Retinal pigment epithelial cell (primary cell): Measurements from ENCODE around the gene CDC45.
"Not testable (repeated sequence)": the region's sequence is repeated elsewhere in the genome, so short reads cannot be mapped to it uniquely, and the experiment has no call there.

Experiments
- DNase-seq: peaks from one replicate; pipeline ENCODE4 v3.0.0-alpha.2; 2010; ENCODE audit warnings: low read depth
- H3K4me3 ChIP-seq: 2 replicates; pipeline ENCODE4 v1.5.1; 2011; ENCODE audit warnings: mild to moderate bottlenecking, low read length, control low read depth, moderate library complexity
- TF ChIP-seq, protein P1 (sequence below): conservative IDR thresholded peaks from 2 replicates; pipeline ENCODE4 v1.5.1; 2011; ENCODE audit warnings: low read depth, low read length, control low read depth, inconsistent platforms

Gene CDC45

DNA sequence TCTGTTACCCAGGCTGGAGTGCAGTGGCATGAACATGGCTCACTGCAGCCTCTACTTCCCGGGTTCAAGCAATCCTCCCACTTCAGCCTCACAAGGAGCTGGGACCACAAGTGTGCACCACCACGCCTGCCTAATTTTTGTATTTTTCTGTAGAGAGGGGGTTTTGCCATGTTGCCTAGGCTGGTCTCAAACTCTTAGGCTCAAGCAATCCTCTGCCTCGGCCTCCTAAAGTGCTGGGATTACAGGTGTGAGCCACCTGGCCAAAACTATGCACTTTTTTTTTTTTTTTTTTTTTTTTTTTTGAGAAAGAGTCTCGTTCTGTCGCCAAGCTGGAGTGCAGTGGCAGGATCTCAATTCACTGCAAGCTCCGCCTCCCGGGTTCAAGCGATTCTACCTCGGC is 56.8 kb downstream of the CDC45 start:
- TF ChIP-seq, protein P1, sequence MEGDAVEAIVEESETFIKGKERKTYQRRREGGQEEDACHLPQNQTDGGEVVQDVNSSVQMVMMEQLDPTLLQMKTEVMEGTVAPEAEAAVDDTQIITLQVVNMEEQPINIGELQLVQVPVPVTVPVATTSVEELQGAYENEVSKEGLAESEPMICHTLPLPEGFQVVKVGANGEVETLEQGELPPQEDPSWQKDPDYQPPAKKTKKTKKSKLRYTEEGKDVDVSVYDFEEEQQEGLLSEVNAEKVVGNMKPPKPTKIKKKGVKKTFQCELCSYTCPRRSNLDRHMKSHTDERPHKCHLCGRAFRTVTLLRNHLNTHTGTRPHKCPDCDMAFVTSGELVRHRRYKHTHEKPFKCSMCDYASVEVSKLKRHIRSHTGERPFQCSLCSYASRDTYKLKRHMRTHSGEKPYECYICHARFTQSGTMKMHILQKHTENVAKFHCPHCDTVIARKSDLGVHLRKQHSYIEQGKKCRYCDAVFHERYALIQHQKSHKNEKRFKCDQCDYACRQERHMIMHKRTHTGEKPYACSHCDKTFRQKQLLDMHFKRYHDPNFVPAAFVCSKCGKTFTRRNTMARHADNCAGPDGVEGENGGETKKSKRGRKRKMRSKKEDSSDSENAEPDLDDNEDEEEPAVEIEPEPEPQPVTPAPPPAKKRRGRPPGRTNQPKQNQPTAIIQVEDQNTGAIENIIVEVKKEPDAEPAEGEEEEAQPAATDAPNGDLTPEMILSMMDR: no peak
- no peak overlapping the region for H3K4me3 ChIP-seq
- DNase-seq: no peak

DNA sequence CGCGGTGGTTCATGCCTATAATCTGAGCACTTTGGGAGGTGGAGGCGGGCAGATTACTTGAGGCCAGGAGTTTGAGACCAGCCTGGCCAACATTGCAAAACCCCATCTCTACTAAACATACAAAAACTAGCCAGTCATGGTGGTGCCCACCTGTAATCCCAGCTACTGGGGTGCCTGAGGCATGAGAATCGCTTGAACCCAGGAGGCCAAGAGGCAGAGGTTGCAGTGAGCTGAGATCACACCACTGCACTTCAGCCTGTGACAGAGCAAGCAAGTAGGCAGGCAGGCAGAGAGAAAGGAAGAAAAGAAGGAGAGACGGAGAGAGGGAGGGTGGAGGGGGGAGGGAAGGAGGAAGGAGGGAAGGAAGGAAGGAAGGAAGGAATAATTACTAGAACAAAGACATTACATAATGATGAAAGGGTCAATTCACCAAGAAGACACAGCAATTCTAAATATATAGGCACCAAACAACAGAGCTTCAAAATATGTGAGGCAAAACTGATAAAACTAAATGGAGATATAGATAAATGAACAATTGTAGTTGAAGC is 58.3 kb downstream of the CDC45 start:
- no peak overlapping the region for H3K4me3 ChIP-seq
- no peak for DNase-seq
- TF ChIP-seq, protein P1: no peak

- H3K4me3 ChIP-seq: no peak overlapping the region
- TF ChIP-seq, protein P1: no peak
- no peak for DNase-seq
Measured at GRCh38 chr22:19540394-19540793, 60.7 kb downstream of the CDC45 start.

GRCh38 chr22:19543970-19544708 is 64.4 kb downstream of the CDC45 start:
- DNase-seq: no peak

DNA sequence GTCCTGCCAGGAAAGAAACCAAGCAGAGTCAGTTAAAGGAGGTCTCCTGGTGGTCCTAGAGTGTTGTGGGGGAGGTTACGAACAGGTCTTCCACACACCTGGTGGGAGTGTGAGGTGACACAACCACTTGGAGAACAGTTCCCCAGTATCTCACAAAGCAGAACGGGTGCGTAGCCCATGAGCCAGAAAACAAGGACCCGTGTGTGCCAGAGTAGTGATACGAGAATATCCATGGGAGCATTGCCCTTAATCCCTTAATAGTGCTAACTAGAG is 66.2 kb downstream of the CDC45 start:
- H3K4me3 ChIP-seq: no peak overlapping the region
- DNase-seq: no peak
- TF ChIP-seq, protein P1: no peak

More at GRCh38 chr22:19543970-19544708, 64.4 kb downstream of the CDC45 start:
- no peak overlapping the region for H3K4me3 ChIP-seq
- TF ChIP-seq, protein P1: no peak

DNA sequence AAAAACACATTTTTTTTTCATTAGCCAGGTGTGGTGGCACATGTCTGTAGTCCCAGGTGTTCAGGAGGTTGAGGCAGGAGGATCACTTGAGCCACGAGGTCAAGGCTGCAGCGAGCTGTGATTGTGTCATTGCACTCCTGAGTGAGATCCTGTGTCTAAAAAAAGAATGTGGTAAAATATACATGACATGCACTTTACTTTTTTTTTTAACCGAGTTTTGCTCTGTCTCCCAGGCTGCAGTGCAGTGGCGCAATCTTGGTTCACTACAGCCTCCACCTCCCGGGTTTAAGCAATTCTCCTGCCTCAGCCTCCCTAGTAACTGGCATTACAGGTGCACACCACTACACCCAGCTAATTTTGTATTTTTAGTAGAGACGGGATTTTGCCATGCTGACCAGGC is 67.0 kb downstream of the CDC45 start:
- no peak overlapping the region for H3K4me3 ChIP-seq
- TF ChIP-seq, protein P1: no peak
- no peak for DNase-seq

DNA sequence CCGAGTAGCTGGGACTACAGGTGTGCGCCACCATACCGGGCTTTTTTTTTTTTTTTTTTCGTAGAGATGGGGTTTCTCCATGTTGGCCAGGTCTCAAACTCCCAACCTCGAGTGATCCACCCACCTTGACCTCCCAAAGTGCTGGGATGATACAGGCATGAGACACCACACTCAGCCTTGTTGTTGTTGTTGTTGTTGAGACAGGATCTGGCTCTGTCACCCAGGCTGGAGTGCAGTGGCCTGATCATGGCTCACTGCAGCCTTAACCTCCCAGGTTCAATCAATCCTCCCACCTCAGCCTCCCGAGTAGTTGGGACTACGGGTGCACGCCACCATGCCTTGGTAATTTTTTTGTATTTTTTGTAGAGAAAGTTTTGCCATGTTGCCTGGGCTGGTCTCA is 67.9 kb downstream of the CDC45 start:
- no peak for DNase-seq
- TF ChIP-seq, protein P1: no peak

DNA sequence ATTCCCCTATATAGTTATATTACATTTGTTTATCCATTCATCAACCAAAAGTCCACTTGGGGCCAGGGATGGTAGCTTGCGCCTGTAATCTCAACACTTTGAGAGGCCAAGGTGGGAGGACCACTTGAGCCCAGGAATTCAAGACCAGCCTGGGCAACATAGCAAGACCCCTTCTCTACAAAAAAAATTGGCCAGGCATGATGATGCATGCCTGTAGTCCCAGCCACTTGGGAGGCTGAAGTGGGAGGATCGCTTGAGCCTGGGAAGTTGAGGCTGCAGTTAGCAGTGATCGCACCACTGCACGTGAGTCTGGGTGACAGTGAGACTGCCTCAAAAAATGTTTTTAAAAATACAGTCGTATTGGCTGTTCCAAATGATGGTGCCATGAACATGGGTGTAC is 68.7 kb downstream of the CDC45 start:
- not testable (repeated sequence) for DNase-seq, H3K4me3 ChIP-seq

More for the DNA sequence above, 67.9 kb downstream of the CDC45 start:
- no peak overlapping the region for H3K4me3 ChIP-seq
